Islet precursor cell (in vitro differentiated cells): ENCODE results near the gene GRP.

ENCODE experiments used
- DNase-seq: peaks from one replicate; pipeline ENCODE4 v3.0.0-alpha.2; 2018

Gene GRP

GRCh38 chr18:59219672-59220163, at the start of gene GRP:
Gene GRP (plus strand): TSS chr18:59220158. CDS start chr18:59220266, 108 bp downstream.
- no peak for DNase-seq

DNA sequence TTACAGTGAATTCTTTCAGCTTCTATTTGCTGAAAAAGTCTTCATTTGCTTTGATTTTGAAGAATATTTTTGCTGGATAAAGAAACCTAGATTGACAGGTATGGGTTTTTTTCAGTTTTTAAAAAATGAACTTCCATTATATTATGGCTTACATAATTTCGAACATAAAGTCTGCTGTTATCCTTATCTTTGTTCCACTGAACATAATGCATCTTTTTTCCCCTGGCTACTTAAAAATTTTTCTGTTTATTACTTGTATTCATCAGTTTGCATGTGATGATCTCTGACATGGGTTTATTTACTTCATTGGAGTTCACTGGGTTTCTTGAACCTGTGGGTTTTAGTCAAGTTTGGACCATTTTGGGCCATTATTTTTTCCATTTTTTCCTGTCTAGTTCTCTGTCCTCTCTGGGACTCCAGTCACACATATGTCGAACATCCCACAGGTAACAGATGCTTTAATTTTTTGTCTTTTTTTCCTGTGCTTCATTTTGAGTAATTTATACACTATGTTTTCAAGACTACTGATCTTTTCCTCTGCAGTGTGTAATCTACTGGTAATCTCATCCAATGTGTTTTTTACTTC, 47.2 kb upstream of the GRP start:
- no peak for DNase-seq

DNA sequence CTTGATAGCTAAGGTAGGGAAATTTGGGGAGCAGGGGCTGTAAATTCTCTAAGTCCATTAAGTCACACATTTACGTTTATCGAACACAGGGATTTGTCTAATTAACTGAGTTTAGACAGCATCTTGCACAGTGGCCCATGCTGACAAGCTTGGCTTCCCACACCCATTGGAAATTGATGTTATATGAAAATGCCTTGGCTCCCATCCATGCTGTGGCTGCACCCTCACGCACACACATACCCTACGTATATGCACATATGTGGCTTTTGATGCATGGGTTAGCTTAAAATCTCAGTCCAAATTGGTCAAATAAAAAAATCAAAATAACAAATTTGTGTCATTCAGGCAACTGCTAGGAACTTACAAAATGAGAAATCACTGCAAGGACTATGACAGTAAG, 42.5 kb upstream of the GRP start:
- no peak for DNase-seq

DNA sequence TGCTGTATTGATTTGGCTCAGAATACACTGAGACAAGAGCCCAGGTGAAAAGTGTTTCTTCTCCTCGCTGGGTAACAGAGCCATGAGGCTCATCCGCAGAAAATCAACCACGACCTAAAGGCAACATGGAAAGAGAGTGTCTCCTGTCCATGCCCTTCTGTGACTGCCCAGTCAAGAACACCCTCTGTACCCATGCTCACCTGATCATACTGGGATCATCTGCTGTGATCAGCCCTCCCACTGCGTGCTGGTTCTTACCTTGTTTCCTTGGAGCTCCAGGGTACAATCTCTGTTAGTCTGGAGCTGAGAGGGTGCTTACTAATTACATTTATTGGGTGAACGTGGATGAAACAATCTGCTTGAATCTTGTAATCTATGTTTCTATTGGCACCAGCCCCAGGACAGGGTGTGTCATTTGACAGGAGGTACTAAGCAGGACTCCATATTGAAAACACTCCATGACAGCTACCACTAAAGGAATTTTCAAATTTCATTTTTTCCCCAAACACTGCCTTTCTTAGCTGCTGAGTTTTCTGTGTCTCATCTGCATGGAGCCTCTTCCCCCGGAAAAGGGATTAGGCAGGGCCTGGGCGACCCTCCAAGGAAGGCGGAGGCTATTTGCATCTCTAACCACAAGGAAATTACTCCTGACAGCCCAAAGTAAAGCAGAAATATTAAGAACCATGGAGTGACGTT, 39.7 kb upstream of the GRP start:
- no peak for DNase-seq

GRCh38 chr18:59182673-59183072, 37.3 kb upstream of the GRP start:
- DNase-seq = no peak

- no peak for DNase-seq
Measured at GRCh38 chr18:59189008-59189407, 30.9 kb upstream of the GRP start.

DNA sequence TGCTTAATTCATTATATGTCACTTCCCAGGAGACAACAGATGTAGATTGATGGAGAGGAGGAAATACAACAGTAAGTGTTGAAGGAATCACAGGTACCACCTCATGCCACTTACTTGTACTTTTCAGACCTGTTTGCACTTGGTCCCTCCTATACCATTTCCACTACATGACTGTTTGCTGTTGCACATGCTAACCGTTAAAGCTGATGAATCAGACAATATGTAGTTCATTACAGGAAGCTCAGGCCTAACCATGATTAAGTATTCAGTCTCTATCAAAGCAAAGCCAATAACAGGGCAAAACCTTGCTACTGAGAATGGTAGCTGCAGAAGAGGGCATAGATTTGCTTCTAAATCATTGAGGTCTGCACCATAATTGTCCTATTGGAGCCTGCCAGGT, 30.2 kb upstream of the GRP start:
- no peak for DNase-seq

GRCh38 chr18:59196161-59196725, 23.7 kb upstream of the GRP start:
- DNase-seq = no peak

DNA sequence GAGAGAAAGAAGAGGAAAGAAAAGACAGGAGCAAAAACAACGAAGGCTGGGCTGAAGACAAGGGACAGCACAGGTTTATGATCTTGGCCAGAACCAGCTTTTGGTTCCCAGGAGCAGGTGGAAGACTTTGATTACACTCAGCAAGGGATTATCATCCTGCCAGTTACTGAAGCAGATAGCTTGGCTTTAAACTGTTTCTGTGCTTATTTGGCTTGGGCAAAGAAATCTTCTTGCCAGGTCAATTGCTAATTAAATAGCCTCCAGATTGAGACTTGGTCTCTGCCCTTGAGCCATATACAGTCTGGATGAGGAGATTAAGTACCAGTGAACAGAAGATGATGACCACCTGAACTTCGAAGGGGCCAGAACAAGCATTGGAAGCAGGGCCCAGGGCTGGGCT, 22.3 kb upstream of the GRP start:
- DNase-seq = no peak

GRCh38 chr18:59198215-59198614, 21.7 kb upstream of the GRP start:
- DNase-seq = no peak

DNA sequence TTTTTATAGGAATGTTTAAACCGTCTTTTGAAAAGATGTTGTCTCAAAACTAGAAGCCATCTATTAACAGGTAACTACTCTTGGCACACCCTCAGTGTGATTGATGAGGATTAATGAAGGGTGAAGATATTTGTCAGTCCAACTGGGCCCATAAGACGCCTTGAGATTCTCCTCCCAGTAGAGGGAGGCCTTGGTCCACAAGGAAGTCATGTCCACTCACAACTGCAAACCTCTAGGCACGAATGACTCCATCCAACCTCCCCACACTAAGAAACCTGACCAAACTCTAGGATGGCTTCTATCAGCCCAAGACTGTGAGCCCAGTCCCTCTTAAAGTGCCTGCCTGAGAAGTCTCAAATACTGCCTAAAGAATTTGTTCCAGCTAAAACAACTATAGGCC, 19.2 kb upstream of the GRP start:
- no peak for DNase-seq

DNA sequence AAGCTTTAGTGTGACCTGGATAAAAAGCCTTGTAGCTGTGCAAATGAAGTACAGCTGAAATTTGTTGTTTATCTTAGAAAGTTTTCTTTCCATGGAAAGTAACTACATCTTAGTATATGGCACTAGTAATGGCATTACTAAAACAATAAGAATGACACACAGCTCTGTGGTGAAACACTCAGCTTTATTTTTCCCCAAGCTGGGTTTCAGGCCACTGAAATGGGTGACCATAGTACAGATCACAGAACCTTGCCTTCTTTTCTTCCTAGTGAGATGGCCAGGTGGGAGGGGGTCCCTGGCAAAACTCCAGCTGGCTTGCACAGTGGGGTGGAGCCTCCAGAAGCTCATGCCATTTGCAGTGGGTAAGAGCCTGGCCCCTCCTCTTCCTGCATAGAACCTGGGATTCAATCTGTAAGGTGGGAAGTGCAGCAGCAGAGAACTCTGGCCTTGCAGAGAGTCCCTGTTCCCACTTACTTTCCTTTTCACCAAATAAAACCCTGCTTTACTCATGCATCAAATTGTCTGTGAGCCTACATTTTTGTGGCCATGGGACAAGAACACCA, 17.6 kb upstream of the GRP start:
- DNase-seq = no peak

GRCh38 chr18:59207506-59207905, 12.5 kb upstream of the GRP start:
- DNase-seq = no peak

DNA sequence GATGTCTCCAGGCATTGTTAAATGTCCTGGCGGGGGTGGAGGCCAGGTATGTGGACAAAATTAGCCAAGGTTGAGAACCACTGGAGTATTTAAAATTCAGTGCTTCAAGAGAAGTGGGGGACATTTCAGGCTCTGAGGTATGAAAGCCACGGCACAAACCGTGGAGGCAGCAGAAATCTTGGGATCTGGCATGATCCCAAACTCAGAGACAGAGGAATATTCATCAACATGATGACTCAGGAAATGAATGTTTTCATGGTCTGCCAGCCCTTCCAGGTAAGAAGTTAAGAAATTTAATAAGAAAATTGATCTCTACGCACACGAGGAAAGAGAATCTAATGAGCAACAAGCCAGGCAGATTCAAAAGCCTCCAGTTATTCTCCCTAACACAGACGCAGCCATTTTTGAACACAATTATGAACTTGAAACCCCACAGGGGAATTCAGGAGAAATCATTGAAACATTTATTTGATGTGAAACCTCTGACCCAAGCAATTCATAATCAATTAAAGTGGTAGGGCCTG, 11.3 kb upstream of the GRP start:
- no peak for DNase-seq

GRCh38 chr18:59210299-59210698, 9.7 kb upstream of the GRP start:
- no peak for DNase-seq

DNA sequence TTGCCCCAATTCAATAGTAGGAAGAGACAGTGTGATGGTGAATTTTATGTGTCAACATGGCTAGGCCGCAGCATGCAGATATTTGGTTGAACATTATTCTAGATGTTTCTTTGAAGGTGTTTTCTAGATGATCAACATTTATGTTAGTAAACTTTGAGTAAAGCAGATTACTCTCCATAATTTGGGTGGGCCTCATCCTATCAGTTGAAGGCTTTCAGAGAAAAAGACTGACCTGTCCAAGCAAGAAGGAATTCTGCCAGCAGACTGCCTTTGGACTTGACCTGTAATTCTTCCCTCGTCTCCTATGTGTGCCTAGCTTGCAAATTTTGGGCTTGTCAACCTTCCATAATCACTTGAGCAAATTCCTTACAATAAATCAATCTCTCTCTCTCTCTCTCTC, 8.3 kb upstream of the GRP start:
- DNase-seq = no peak

GRCh38 chr18:59218018-59218417, 1.9 kb upstream of the GRP start:
- DNase-seq = no peak

DNA sequence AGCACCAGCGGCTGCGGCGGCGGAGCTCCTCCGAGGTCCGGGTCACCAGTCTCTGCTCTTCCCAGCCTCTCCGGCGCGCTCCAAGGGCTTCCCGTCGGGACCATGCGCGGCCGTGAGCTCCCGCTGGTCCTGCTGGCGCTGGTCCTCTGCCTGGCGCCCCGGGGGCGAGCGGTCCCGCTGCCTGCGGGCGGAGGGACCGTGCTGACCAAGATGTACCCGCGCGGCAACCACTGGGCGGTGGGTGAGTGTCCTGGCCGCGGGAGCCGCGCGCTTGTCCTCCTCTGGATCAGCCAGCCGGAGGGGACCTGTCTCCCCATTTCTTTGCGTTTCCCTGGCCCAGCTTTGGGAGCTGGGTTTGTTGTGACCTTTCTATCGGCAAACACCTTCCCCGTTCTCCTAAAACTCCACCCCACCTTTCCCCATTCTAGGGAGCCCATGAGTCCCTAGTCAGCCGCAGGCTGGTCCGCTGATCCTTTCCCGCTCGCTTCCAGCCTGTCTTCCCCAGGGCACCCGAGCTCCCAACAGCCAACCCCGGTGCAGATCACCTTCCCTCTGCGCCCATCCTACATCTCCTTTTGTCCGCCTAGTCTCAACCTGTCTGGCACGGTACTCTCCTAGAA, 316 bp downstream of the GRP start:
- peak; percentile 62 for DNase-seq

- peak; percentile 58 for DNase-seq
Measured at GRCh38 chr18:59220784-59221765, 1.1 kb downstream of the GRP start.

DNA sequence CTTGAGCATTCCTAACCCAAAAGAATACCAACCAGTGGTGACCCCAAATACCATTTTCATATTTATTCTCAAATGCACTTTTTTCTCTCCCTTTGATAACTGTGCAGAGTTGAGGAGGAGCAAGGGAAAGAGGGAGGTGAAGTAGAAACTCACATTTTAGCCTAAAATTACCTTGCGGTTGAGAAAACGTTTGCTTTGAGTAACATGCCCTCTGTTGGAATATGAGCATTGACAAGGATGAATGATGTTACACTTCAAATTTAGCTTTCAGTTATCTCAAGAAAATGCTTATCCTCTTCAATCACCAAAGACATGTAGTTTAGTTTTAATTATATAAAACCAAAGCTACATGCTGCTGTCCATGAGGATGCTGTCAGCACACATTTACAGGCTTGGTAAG, 2.4 kb downstream of the GRP start:
- DNase-seq = no peak

DNA sequence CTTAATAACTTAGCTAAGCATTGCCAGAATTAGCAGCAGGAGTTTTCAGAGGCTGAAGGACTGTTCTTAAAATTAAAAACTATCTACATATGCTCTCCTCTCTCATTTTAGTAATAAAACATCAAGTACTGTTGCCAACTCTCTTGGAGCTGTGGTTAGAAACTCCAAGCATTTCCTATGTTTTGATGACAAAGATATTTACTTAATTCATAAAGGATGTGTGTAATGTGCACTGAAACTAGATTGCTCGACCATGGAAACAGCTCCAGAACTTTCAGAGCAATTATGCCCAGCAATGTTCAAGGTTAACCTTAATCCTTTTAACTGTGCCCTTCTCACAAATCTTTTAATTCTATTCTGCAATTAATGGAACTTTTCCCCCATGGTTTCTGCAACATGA, 8.4 kb downstream of the GRP start:
- DNase-seq = no peak

DNA sequence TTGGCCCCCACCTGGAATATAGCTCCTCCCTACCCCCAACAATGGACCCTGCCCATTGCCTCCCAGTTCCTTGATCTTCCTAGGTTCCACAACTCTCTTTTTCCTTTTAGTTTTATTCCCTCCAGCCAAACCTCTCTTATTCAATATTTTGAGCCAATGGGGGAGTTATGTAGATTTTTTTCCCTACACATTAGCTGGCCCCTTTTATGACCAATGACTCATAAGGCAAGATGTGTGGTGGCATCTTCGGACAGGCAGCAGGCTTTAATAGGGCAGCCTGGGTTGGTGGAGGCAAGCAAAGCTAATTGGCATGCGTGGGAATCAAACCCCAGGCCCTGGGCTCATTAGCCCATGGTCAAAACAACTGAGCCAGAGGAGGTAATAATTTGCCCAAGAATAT, 9.2 kb downstream of the GRP start:
- DNase-seq = no peak
